SK-N-SH treated with all-trans-retinoic acid at 6 μM for 48 hours (cell line): ENCODE measurements around the gene ZNF236.

Source experiments
- ATAC-seq: fragments of 200-7000 bp; cut with Tn5 transposase; 3 replicates; pipeline ENCODE4 v1.9.1; 2020; ENCODE audit warnings: mild to moderate bottlenecking, moderate library complexity
- ARNTL ChIP-seq: fragments of 450-650 bp; formaldehyde crosslinking; IDR thresholded peaks from 2 replicates; pipeline ENCODE4 v1.5.0; 2020; ENCODE audit warnings: low read depth, mild to moderate bottlenecking, moderate library complexity, borderline replicate concordance
- BACH2 ChIP-seq: fragments of 250-450 bp; sonication (Bioruptor Pico); IDR thresholded peaks from 2 replicates; pipeline ENCODE4 v1.9.0; 2021; ENCODE audit warnings: mild to moderate bottlenecking, borderline replicate concordance
- CREB5 ChIP-seq: fragments of 250-450 bp; sonication (Bioruptor Pico); IDR thresholded peaks from 2 replicates; pipeline ENCODE4 v1.5.1; 2020; ENCODE audit warnings: low read depth, mild to moderate bottlenecking, moderate library complexity
- CSDC2 ChIP-seq: fragments of 250-450 bp; sonication (Bioruptor Pico); IDR thresholded peaks from 2 replicates; pipeline ENCODE4 v1.5.0; 2020; ENCODE audit warnings: mild to moderate bottlenecking, moderate library complexity
- CSRNP3 ChIP-seq: fragments of 250-450 bp; sonication (Bioruptor Pico); IDR thresholded peaks from 2 replicates; pipeline ENCODE4 v1.5.1; 2021; ENCODE audit warnings: mild to moderate bottlenecking, moderate library complexity
- ESRRG ChIP-seq: fragments of 250-450 bp; sonication (Bioruptor Pico); IDR thresholded peaks from 2 replicates; pipeline ENCODE4 v1.6.1; 2021; ENCODE audit warnings: mild to moderate bottlenecking
- GLIS3 ChIP-seq: fragments of 250-450 bp; sonication (Bioruptor Pico); IDR thresholded peaks from 2 replicates; pipeline ENCODE4 v1.5.0; 2020; ENCODE audit warnings: mild to moderate bottlenecking, moderate library complexity
- ISL1 ChIP-seq: fragments of 250-450 bp; sonication (Bioruptor Pico); IDR thresholded peaks from 2 replicates; pipeline ENCODE4 v2.1.2; 2022; ENCODE audit warnings: mild to moderate bottlenecking, moderate library complexity
- OSR1 ChIP-seq: fragments of 250-450 bp; sonication (Bioruptor Pico); IDR thresholded peaks from 2 replicates; pipeline ENCODE4 v1.8.0; 2022; ENCODE audit warnings: moderate library complexity, mild to moderate bottlenecking, inconsistent platforms
- PPARA ChIP-seq: fragments of 250-450 bp; sonication (Bioruptor Pico); IDR thresholded peaks from 2 replicates; pipeline ENCODE4 v1.5.0; 2020; ENCODE audit warnings: mild to moderate bottlenecking, borderline replicate concordance
- SNAI2 ChIP-seq: fragments of 250-450 bp; sonication (Bioruptor Pico); IDR thresholded peaks from 2 replicates; pipeline ENCODE4 v1.5.0; 2020; ENCODE audit warnings: mild to moderate bottlenecking, moderate library complexity
- TCF4 ChIP-seq: fragments of 250-450 bp; sonication (Bioruptor Pico); IDR thresholded peaks from 2 replicates; pipeline ENCODE4 v1.8.0; 2021; ENCODE audit warnings: mild to moderate bottlenecking, moderate library complexity, borderline replicate concordance
- TOX ChIP-seq: fragments of 250-450 bp; sonication (Bioruptor Pico); IDR thresholded peaks from 2 replicates; pipeline ENCODE4 v1.8.0; 2021; ENCODE audit warnings: mild to moderate bottlenecking, moderate library complexity, borderline replicate concordance
- TSHZ2 ChIP-seq: fragments of 250-450 bp; sonication (Bioruptor Pico); IDR thresholded peaks from 2 replicates; pipeline ENCODE4 v1.5.0; 2020; ENCODE audit warnings: mild to moderate bottlenecking, moderate library complexity
- ZC3H10 ChIP-seq: fragments of 250-450 bp; sonication (Bioruptor Pico); IDR thresholded peaks from 2 replicates; pipeline ENCODE4 v1.5.1; 2021; ENCODE audit warnings: mild to moderate bottlenecking, moderate library complexity
- ZFP30 ChIP-seq: fragments of 450-650 bp; formaldehyde crosslinking; IDR thresholded peaks from 2 replicates; pipeline ENCODE4 v1.5.0; 2022; ENCODE audit warnings: mild to moderate bottlenecking, moderate library complexity
- ZNF565 ChIP-seq: fragments of 450-650 bp; formaldehyde crosslinking; conservative IDR thresholded peaks from 2 replicates; pipeline ENCODE4 v1.5.0; 2020; ENCODE audit warnings: low read depth, mild to moderate bottlenecking, moderate library complexity
- ZNF70 ChIP-seq: fragments of 450-650 bp; formaldehyde crosslinking; IDR thresholded peaks from 2 replicates; pipeline ENCODE4 v1.5.0; 2020; ENCODE audit warnings: mild to moderate bottlenecking, moderate library complexity
- ZNF8 ChIP-seq: fragments of 450-650 bp; formaldehyde crosslinking; IDR thresholded peaks from 2 replicates; pipeline ENCODE4 v1.5.0; 2020; ENCODE audit warnings: mild to moderate bottlenecking, moderate library complexity

Gene ZNF236

GRCh38 chr18:76874642-76875389, 52.5 kb downstream of the ZNF236 start (continued):
- TF ChIP-seq ESRRG (CRISPR knock-in tag) (no peak), ARNTL (CRISPR knock-in tag) (no peak)

GRCh38 chr18:76875390-76876325, 53.3 kb downstream of the ZNF236 start:
- TF ChIP-seq ZFP30 (CRISPR knock-in tag) (no peak), CREB5 (CRISPR knock-in tag) (no peak), TOX (CRISPR knock-in tag) (no peak), TCF4 (no peak), CSRNP3 (no peak), ARNTL (CRISPR knock-in tag) (no peak), ZC3H10 (CRISPR knock-in tag) (no peak), CSDC2 (CRISPR knock-in tag) (no peak), BACH2 (CRISPR knock-in tag) (no peak), GLIS3 (CRISPR knock-in tag) (no peak), PPARA (CRISPR knock-in tag) (no peak), TSHZ2 (CRISPR knock-in tag) (no peak), ESRRG (CRISPR knock-in tag) (no peak), ZNF565 (CRISPR knock-in tag) (no peak), ISL1 (CRISPR knock-in tag) (no peak), ZNF8 (no peak), OSR1 (no peak), ZNF70 (no peak)
- peak; percentile 83 for ATAC-seq

- ATAC-seq: no peak
- TF ChIP-seq TSHZ2 (CRISPR knock-in tag) (no peak), ISL1 (CRISPR knock-in tag) (no peak), TOX (CRISPR knock-in tag) (no peak), ZNF565 (CRISPR knock-in tag) (no peak), ZNF70 (no peak), CSDC2 (CRISPR knock-in tag) (no peak), SNAI2 (CRISPR knock-in tag) (no peak), CREB5 (CRISPR knock-in tag) (no peak), PPARA (CRISPR knock-in tag) (no peak), ZNF8 (no peak)
Observed at GRCh38 chr18:76878426-76878825, 56.1 kb downstream of the ZNF236 start.
